ENCODE data around the gene DLGAP4.
A peak's percentile ranks its signal among the peaks of the same experiment; 100 is the strongest.

The DLGAP4 gene

DNA sequence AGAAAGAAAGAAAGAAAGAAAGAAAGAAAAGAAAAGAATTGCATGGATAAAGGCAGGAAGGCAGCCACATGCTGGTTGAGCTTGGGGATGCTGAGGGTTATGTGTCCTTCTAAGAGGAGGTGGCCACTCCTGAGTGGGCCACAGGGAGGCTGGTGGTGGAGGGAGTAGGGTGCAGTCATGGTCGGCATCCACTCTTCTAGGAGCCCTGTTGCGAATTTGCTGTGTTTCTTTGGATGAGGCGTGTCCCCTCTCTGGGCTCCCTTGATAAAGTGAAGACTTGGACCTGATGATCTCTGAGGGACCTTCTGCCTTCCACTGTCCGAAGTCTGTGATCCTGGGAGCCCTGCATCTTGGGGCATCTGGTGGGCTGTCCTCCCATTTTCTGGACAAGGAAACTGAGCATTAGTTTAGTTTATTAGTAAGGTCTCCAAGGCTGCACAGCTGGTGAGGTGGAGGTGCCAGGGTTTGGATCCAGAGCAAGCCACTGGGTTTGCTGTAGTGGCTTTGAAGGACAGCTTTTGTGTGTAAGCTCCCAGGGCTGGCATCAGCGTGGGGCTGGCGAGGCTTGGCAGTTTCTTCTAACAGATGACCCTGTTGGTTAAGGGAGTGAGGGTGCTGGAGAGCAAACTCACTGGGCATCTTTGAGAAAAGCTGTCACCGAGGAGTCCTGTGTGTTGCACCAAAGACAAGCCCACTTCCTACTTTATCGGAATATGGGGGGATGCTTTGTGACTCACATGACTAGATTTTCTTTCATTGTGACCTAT is 4.3 kb downstream of the DLGAP4 start:
- no peak for DNase-seq

DNA sequence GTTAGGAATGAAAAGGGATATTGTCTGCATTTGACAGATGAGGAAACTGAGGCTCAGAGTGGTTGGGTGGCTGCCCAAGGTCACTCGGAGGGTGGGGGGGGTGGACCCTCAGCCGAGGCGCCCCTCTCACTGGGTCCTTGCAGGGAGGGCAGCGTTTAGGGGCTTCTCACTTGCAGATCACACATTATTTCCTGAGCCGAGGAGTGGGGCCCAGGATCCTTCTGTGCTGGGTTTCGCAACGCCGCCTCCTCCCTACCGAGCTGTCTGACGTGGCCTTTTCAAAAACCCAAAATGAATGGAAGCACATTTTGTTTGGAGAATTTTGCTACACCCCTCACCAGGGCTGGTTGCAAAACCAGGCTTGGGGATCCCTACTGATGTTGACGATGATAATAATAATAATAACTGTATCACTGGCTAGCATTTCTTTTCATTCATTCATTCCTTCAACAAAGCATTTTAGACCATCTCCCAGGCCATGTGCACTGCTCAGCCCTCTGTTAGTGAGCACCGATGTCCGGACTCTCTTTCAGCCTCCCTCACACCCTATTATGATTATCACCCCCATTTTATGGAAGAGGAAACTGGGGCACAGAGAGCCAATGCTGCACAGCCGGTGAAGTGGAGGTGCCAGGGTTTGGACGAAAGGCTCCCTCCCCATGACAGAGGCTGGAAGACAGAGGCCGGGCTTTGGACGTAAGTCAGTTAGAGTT is 5.2 kb downstream of the DLGAP4 start:
- no peak for DNase-seq

GRCh38 chr20:36311854-36312723 is 6.0 kb downstream of the DLGAP4 start:
- no peak for DNase-seq

DNA sequence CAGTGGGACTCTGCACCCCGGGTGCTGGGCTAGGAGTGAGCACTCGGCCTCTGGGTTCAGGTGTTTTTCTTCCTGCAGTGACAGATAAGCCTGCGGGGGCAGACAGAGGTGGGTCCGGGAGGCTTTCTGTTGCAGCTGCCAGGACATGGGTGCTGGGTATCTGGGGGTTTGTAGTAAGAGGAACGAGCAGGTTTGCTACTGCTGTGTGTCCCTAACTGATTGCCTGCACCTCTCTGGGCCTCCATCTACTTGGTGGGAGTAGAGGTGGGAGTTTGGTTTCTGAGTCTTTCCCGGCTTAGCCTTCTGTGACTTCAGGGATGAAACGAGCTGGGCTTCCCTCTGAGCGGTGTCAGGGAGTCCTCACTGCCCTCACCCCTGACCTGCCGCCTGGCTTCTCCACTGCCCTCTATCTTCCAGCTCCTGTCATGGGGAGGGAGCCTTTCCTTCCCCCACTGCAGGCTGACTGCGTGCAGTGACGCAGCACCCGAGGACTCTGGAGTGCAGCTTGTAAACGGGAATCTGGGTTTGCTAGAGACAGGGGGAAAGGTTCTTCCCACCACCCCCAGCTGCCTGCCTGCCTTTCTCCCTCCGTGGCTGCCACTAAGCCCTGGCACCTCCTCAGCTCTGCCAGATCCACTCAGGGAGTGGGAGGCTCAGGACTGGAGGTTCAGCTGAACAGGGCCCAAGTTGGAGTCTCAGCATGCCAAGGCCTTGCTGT is 6.7 kb downstream of the DLGAP4 start:
- DNase-seq: no peak

- DNase-seq: no peak
Measured at GRCh38 chr20:36313476-36313875, 7.3 kb downstream of the DLGAP4 start.

- DNase-seq: no peak
Measured at GRCh38 chr20:36313926-36314325, 7.8 kb downstream of the DLGAP4 start.

DNA sequence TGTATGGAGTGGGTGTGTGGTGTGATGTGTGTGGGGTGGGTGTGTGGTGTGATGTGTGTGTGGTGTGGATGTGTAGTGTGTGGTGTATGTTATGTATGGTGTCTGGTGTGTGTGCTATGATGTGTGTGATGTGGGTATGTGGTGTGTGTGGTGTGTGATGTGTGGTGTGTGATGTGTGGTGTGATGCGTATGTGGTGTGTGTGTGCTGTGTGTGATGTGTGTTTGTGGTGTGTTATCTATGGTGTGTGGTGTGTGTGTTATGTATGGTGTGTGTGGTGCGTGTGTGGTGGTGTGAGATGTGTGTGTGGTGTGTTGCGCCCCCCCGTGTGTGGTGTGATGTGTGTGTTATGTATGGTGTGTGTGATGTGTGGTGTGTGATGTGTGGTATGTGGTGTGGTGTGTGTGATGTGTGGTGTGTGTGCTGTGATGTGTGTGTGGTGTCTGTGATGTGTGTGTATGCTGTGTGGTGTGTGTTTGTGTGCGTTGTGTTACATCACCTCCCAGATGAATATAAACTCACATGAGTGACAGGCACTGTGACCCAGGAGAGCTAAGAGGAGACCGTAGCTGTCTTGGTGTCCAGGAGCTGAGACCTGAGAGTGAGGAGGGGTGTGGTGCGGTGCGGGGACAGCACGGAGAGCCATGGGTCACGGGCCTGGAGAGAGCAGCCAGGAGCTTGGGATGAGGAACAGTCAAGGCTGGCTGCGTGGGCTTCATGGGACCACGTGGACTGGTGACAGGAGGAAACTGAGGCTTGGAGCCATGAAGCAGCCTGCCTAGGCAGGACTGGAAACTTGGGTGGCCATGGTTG is 8.8 kb downstream of the DLGAP4 start:
- peak; percentile 33 for DNase-seq

DNA sequence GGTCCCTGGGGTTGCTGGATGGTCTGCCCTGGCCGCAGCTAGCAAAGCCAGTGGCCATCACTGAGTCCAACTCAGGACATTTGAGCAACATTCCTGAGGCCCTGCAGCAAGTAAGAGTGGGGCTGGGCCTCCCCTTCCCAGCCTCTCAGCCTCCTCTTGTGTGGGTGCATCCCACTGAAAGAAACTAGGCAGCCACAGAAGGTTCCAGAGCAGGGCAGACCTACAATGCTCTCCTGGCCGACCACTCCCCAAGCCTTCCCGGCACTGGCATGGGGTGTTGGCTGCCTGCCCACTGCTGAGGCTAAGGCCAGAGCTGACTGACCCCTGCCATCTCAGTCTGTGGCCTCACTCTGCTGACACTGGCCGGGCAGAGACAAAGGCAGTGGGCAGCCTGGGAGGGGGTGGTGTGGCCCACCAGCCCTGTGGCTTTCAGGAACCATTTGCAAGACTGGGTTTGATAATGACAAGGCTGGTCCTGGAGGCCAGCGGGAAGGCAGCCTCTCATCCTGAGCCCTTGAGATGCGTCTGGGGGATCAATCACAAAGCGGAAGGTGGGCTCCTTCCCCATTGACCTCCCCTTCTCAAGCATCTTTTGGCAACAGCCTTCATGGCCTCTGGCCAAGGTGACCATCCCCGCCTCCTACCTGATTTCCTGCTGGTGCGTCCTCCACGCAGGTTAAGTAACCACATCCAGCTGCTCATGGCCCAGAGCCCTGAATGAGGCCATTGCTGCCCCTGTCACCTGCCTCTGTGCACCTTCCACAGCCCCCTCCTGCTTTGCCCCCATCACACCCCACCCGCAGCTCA is 9.6 kb downstream of the DLGAP4 start:
- DNase-seq: no peak

GRCh38 chr20:36317675-36318074 is 11.5 kb downstream of the DLGAP4 start:
- DNase-seq: no peak

DNA sequence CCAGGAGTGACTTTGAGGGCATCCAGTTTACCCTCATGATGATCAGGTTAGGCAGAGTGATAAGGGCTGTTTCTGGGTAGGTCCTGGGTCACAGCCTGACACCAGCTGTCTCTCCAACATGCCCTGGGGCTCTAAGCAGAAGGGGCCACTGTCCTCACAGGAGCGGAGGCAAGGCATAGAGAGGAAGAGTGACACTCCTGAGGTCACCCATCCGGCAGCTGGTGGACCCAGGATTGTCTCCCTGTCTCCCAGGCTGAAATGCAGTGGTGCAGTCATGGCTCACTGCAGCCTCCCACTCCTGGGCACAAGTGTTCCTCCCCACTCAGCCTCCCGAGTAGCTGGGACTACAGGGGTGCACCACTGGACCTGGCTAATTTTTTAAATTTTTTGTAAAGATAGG is 12.0 kb downstream of the DLGAP4 start:
- DNase-seq: peak; percentile 28

DNA sequence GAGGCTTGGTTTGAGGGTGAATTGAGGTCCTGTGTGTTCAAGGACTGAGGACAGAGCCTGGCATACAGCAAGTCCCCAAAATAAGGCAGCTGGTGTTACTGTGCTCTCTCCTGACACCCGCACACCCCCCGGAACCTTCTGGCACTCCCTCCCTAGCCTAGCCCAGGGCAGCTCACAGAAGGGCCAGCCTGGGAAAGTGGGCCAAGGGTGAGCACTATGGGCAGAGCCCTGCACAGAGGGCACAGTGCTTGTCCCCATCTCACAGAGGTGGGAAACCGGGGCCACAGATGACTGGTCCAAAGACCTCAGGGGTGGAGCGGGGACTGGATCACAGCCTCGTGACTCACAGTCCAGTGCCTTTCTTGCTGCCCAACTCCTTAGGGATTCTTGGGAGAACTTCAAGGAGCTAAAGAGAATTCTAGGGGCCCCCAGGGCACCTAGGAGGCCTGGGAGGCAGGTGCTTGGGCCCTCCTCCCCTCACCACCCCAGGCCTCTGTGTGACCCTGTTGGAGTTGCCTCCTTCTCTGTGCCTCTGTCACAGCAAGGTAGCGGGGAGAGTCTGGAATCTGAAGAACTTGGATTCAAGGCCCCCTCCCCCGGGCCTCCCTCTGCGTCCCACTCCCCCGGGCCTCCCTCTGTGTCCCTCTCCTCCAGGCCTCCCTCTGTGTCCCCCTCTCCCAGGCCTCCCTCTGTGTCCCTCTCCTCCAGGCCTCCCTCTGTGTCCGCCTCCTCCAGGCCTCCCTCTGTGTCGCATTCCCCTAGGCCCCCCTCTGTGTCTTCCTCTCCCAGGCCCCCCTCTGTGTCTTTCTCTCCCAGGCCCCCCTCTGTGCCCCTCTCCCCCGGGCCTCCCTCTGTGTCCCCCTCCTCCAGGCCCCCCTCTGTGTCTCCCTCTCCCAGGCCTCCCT is 13.5 kb downstream of the DLGAP4 start:
- no peak for DNase-seq

DNA sequence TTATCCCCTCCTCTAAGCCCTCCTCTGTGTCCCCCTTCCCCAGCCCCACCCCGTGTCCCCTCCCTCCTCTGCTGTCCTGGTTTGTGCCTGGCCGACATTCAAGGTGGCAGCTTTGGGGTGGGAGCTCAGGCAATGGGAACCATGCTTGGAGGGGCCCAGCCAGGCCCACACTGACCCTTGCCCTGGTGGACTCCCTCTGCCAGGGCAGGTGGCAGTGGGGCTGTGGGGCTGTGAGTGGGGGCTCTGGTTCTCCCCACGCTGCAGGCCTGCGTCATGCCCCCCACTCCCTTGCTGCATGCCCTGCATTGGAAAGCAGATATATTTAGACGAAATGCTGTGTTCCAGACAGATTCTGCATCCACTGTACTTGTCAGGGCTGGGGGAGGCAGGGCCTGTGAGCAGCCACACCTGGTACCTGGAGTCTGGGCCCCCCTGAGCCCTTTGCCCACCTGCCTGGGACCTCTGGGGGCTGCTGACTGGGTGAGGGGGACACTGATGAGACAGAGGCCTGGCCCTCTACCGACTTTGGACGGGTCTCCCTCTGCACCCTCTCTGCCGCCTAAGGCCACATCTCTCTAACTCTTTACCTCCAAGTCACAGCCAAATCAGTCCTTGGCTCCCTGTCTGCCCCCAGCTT is 14.2 kb downstream of the DLGAP4 start:
- no peak for DNase-seq

GRCh38 chr20:36320898-36321695 is 15.0 kb downstream of the DLGAP4 start:
- DNase-seq: no peak

GRCh38 chr20:36322131-36322530 is 16.0 kb downstream of the DLGAP4 start:
- DNase-seq: no peak

- no peak for DNase-seq
Measured at GRCh38 chr20:36330091-36330490, 24.0 kb downstream of the DLGAP4 start.

- no peak for DNase-seq
Measured at GRCh38 chr20:36331209-36331608, 25.1 kb downstream of the DLGAP4 start.

GRCh38 chr20:36333841-36334240 is 27.7 kb downstream of the DLGAP4 start:
- DNase-seq: no peak

Data from NCI-H82 (cell line).